Epithelial cell of proximal tubule (primary cell): Measurements from ENCODE around the gene SCN8A. TPM values are rescaled to one million over a fixed set of nuclear protein-coding genes. Genes with fewer than 3 reads are reported as not detected.

Experiments
- DNase-seq: peaks from one replicate; pipeline ENCODE4 v3.0.0-alpha.2; 2011; ENCODE audit warnings: low read depth
- H3K4me3 ChIP-seq: 2 replicates; pipeline ENCODE4 v1.5.1; 2011; ENCODE audit warnings: low read depth, mild to moderate bottlenecking, low read length
- CTCF ChIP-seq: conservative IDR thresholded peaks from 2 replicates; pipeline ENCODE4 v1.5.1; 2012; ENCODE audit warnings: low read depth, mild to moderate bottlenecking, low read length
- total RNA-seq: library from RNA; depleted of rRNA; stranded (reverse); fragments of >200 nt; gene quantifications from 2 replicates; pipeline ENCODE4 v1.2.3, GENCODE V29; 2015

SCN8A gene
- total RNA-seq, 1 donor from 2014 or later, result 0.86 TPM

DNA sequence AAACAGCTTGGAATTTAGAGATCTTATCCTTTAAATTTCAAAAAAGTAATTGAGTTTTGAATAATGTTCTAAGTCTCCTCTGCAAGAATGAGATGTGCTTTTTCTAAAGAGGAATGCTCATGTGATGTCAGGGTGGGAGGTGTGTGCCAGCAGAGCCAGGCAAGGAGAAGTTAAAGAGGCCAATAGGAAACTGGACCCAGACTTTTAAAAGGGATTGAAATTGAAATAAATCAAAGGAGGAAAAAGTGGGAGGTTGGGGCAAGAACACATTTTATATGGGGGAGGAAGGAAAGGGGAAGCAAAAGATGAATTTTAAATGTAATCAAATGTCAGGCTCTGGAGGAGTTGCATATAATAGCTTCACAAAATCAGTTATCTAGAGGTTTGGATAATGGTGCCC lies 131.4 kb downstream of the SCN8A start:
- no peak overlapping the region for H3K4me3 ChIP-seq
- no peak for TF ChIP-seq CTCF
- DNase-seq, result no peak

GRCh38 chr12:51726161-51726560 lies 135.1 kb downstream of the SCN8A start:
- DNase-seq, result no peak
- TF ChIP-seq CTCF, result no peak
- no peak overlapping the region for H3K4me3 ChIP-seq

GRCh38 chr12:51726931-51727330 lies 135.9 kb downstream of the SCN8A start:
- H3K4me3 ChIP-seq, result no peak overlapping the region
- TF ChIP-seq CTCF, result no peak
- DNase-seq, result no peak

DNA sequence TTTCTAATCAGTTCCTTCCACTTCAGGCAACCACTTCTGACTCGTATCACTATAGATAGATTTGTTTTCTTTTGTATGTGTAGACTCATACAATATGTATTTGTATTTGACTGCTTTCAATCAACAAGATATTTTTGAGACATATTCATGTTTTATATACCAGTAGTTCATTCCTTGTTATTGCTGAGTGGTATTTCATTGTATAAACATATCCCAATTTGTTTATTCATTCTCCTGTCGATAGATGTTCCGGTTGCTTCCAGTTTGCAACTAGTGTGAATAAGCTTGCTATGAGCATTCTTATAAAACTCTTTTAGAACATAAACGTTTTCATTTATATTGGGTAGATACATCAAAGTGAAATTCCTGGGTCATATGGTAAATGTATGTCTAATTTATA lies 138.3 kb downstream of the SCN8A start:
- no peak for TF ChIP-seq CTCF
- DNase-seq, result no peak
- H3K4me3 ChIP-seq, result no peak overlapping the region

DNA sequence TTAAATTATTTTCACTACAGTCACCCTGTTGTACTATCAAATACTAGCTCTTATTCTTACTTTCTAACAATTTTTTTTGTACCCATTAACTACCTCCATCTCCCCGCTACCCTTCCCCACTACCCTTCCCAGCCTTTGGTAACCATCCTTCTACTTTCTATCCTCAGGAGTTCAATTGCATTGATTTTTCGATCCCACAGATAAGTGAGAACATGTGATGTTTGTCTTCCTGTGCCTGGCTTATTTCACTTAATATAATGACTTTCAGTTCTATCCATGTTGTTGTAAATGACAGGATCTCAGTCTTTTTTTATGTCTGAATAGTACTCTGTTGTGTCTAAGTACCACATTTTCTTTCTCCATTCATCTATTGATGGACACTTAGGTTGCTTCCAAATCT lies 139.7 kb downstream of the SCN8A start:
- DNase-seq, result no peak
- H3K4me3 ChIP-seq, result no peak overlapping the region
- no peak for TF ChIP-seq CTCF

GRCh38 chr12:51740536-51740935 lies 149.5 kb downstream of the SCN8A start:
- TF ChIP-seq CTCF, result no peak
- no peak for DNase-seq
- no peak overlapping the region for H3K4me3 ChIP-seq

GRCh38 chr12:51744235-51744634 lies 153.2 kb downstream of the SCN8A start:
- no peak for DNase-seq
- TF ChIP-seq CTCF, result no peak

More at GRCh38 chr12:51744235-51744634, 153.2 kb downstream of the SCN8A start:
- H3K4me3 ChIP-seq, result no peak overlapping the region
